Astrocyte of the cerebellum (primary cell): ENCODE results near the gene CLMP.
A peak's percentile ranks its signal among the peaks of the same experiment; 100 is the strongest.
"Not testable (repeated sequence)": the region's sequence is repeated elsewhere in the genome, so short reads cannot be mapped to it uniquely, and the experiment has no call there.

Source experiments
- DNase-seq: peaks from one replicate; pipeline ENCODE4 v3.0.0-alpha.2; 2011; ENCODE audit warnings: low read depth
- H3K4me3 ChIP-seq: 2 replicates; pipeline ENCODE4 v1.5.1; 2011; ENCODE audit warnings: mild to moderate bottlenecking, low read depth, low read length, moderate library complexity
- CTCF ChIP-seq: IDR thresholded peaks from 2 replicates; pipeline ENCODE4 v1.5.1; 2012; ENCODE audit warnings: low read length, low read depth, moderate library complexity, mild to moderate bottlenecking; ENCODE audit errors: missing control alignments
- in situ Hi-C: cut with HindIII; loops from 2 replicates; pipeline ENCODE4 v1.10.0; 2017; ENCODE audit warnings: low sequenced_read_pairs

CLMP gene

GRCh38 chr11:123137431-123138224 lies 57.4 kb downstream of the CLMP start:
- TF ChIP-seq CTCF, result peak; percentile 33
- in situ Hi-C loops, result no loop called here
- peak; percentile 67 for DNase-seq
- H3K4me3 ChIP-seq, result no peak overlapping the region

GRCh38 chr11:123135863-123136446 lies 59.1 kb downstream of the CLMP start:
- no peak for TF ChIP-seq CTCF
- DNase-seq, result no peak
- in situ Hi-C loops, result no loop called here
- no peak overlapping the region for H3K4me3 ChIP-seq

GRCh38 chr11:123132881-123133280 lies 62.2 kb downstream of the CLMP start:
- H3K4me3 ChIP-seq, result no peak overlapping the region
- DNase-seq, result no peak
- no peak for TF ChIP-seq CTCF
- in situ Hi-C loops, result no loop called here

- DNase-seq, H3K4me3 ChIP-seq, in situ Hi-C loops: not testable (repeated sequence)
These were observed 62.8 kb downstream of the CLMP start for GRCh38 chr11:123132034-123132766.

- in situ Hi-C loops, result no loop called here
These were observed 65.1 kb downstream of the CLMP start for GRCh38 chr11:123129920-123130319.

GRCh38 chr11:123125169-123125568 lies 69.9 kb downstream of the CLMP start:
- TF ChIP-seq CTCF, result no peak

More at GRCh38 chr11:123129920-123130319, 65.1 kb downstream of the CLMP start:
- DNase-seq, result peak; percentile 82
- TF ChIP-seq CTCF, result no peak
- no peak overlapping the region for H3K4me3 ChIP-seq

GRCh38 chr11:123122852-123123251 lies 72.2 kb downstream of the CLMP start:
- no peak overlapping the region for H3K4me3 ChIP-seq
- in situ Hi-C loops, result no loop called here
- TF ChIP-seq CTCF, result no peak
- DNase-seq, result no peak

More at GRCh38 chr11:123125169-123125568, 69.9 kb downstream of the CLMP start:
- in situ Hi-C loops, result no loop called here
- no peak overlapping the region for H3K4me3 ChIP-seq
- DNase-seq, result no peak
